Measurements from ENCODE around the gene PDLIM5. TPM values are rescaled to one million over a fixed set of nuclear protein-coding genes. Genes with fewer than 3 reads are reported as not detected.

The PDLIM5 gene
- total RNA-seq, 1 donor from 2014 or later, result 75.3 TPM

DNA sequence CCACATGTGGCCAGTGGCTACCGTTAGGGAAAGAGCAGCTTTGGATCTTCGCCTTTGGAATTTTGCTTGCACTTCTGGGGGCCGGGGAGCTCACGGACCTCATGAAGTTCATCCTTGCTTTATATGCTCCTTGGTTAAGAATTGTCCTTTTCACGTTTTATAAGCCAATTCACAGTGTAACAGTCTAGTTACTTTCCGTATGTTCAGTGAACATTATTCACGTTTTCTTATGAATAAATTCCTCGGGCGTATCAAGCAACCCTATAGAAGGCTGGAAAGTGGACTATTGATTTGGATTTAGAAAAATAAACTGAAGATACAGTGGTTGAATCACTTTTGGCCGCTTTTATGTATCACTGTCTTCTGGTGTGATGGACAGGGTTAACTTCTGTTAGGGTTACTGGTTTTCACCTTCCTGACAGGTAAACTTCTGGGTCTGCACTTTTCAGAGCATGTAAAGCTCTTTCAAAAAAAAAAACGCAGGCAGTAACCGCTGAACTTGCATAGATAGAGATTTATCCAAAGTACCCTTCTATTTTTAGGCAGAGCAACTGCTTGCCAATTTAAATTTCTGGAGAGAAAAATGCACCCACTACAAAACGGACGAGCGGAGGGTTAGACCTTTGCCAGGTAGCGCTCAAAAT is 569 bp upstream of the PDLIM5 start:
- no peak for DNase-seq (ENCODE audit: low read depth)
- Histone ChIP-seq H3K4me3 (ENCODE audit: low read depth, low read length) (peak overlapping the region; percentile 94), H3K36me3 (ENCODE audit: control insufficient read depth, insufficient read depth, low read length) (no peaks in the 10 kb centered on the region), H3K27me3 (ENCODE audit: control insufficient read depth, insufficient read depth, low read length) (no peaks in the 10 kb centered on the region)
- TF ChIP-seq, protein P1, sequence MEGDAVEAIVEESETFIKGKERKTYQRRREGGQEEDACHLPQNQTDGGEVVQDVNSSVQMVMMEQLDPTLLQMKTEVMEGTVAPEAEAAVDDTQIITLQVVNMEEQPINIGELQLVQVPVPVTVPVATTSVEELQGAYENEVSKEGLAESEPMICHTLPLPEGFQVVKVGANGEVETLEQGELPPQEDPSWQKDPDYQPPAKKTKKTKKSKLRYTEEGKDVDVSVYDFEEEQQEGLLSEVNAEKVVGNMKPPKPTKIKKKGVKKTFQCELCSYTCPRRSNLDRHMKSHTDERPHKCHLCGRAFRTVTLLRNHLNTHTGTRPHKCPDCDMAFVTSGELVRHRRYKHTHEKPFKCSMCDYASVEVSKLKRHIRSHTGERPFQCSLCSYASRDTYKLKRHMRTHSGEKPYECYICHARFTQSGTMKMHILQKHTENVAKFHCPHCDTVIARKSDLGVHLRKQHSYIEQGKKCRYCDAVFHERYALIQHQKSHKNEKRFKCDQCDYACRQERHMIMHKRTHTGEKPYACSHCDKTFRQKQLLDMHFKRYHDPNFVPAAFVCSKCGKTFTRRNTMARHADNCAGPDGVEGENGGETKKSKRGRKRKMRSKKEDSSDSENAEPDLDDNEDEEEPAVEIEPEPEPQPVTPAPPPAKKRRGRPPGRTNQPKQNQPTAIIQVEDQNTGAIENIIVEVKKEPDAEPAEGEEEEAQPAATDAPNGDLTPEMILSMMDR (IDR thresholded peaks at IDR 0.05; ENCODE audit: insufficient read depth, low read length, poor library complexity, severe bottlenecking), result no peak

- H3K4me3 ChIP-seq (ENCODE audit: low read depth, low read length), result peak overlapping the region; percentile 94
- H3K36me3 ChIP-seq (ENCODE audit: control insufficient read depth, insufficient read depth, low read length), result no peaks in the 10 kb centered on the region
- peak; percentile 70 for DNase-seq (ENCODE audit: low read depth)
- TF ChIP-seq, protein P1 (IDR thresholded peaks at IDR 0.05; ENCODE audit: insufficient read depth, low read length, poor library complexity, severe bottlenecking), result no peak
- H3K27me3 ChIP-seq (ENCODE audit: control insufficient read depth, insufficient read depth, low read length), result no peaks in the 10 kb centered on the region
Observed at GRCh38 chr4:94452476-94453371, 982 bp downstream of the PDLIM5 start.

- H3K4me3 ChIP-seq (ENCODE audit: low read depth, low read length), result peak overlapping the region; percentile 94
- H3K27me3 ChIP-seq (ENCODE audit: control insufficient read depth, insufficient read depth, low read length), result no peaks in the 10 kb centered on the region
- H3K36me3 ChIP-seq (ENCODE audit: control insufficient read depth, insufficient read depth, low read length), result no peaks in the 10 kb centered on the region
- no peak for DNase-seq (ENCODE audit: low read depth)
- TF ChIP-seq, protein P1 (IDR thresholded peaks at IDR 0.05; ENCODE audit: insufficient read depth, low read length, poor library complexity, severe bottlenecking), result no peak
Observed at GRCh38 chr4:94453391-94453963, 1.7 kb downstream of the PDLIM5 start.

DNA sequence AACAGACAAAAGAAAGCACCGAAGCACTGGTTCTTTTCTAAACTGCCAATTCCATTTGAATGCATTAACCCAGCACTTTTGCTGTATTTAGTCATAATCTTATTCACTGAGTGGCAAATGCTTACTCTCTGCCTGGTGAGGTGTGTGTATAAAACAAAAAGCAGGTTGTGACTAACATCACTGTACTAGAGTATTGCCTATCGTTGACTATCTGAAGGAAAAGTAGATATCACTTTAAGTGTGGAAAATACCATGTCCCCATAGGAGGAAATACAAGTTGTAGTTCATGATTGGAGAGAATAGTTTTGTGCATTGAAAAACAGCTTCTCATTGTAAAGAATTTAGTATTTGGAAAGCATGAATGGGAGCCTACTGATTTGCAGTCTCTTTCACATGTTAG is 2.7 kb downstream of the PDLIM5 start:
- TF ChIP-seq, protein P1 (IDR thresholded peaks at IDR 0.05; ENCODE audit: insufficient read depth, low read length, poor library complexity, severe bottlenecking), result no peak
- Histone ChIP-seq H3K36me3 (ENCODE audit: control insufficient read depth, insufficient read depth, low read length) (no peaks in the 10 kb centered on the region), H3K27me3 (ENCODE audit: control insufficient read depth, insufficient read depth, low read length) (no peaks in the 10 kb centered on the region), H3K4me3 (ENCODE audit: low read depth, low read length) (no peak overlapping the region)
- DNase-seq (ENCODE audit: low read depth), result no peak

DNA sequence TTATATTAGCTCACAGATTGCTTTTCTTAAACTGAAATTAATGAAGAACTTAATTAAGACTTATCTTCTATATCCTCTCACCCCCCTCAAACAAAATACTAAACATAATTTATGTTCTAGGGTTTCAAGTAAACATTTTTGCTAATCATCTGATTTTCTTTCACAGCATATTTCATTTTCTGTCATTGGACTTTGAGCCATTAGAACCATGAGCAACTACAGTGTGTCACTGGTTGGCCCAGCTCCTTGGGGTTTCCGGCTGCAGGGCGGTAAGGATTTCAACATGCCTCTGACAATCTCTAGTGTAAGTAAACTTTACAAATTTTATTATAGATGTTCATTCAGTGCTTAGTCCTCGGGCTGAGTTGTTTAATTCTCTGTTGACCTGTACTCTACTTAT is 3.3 kb downstream of the PDLIM5 start:
- no peak for DNase-seq (ENCODE audit: low read depth)
- TF ChIP-seq, protein P1 (IDR thresholded peaks at IDR 0.05; ENCODE audit: insufficient read depth, low read length, poor library complexity, severe bottlenecking), result no peak
- no peak overlapping the region for H3K4me3 ChIP-seq (ENCODE audit: low read depth, low read length)

More for the DNA sequence above, 3.3 kb downstream of the PDLIM5 start:
- H3K36me3 ChIP-seq (ENCODE audit: control insufficient read depth, insufficient read depth, low read length), result no peaks in the 10 kb centered on the region
- no peaks in the 10 kb centered on the region for H3K27me3 ChIP-seq (ENCODE audit: control insufficient read depth, insufficient read depth, low read length)

Measured in kidney epithelial cell (primary cell).